Activated T-helper 1 cell treated with anti-CD3 and anti-CD28 coated beads, Interleukin-2, amount 50 U/mL, for 16 hours (primary cell): ENCODE measurements around the gene NKX2-8.

Experiments
- DNase-seq, 2 donors: peaks; one replicate each; pipeline ENCODE4 v3.0.0-alpha.2; 2020; ENCODE audit warnings: low read depth in 1 of 2, low spot score in 1 of 2

Gene NKX2-8

GRCh38 chr14:36582011-36582873 lies at the start of gene NKX2-8:
TSS of gene NKX2-8 (minus strand) at chr14:36582614. CDS start at chr14:36582389, 225 bp downstream.
- DNase-seq, result no peak

- no peak for DNase-seq
These were observed 45.6 kb upstream of the NKX2-8 start for GRCh38 chr14:36627981-36628380.

- no peak for DNase-seq
These were observed 43.7 kb upstream of the NKX2-8 start for GRCh38 chr14:36626151-36626550.

- DNase-seq, result no peak
These were observed 43.0 kb upstream of the NKX2-8 start for GRCh38 chr14:36625436-36625835.

- no peak for DNase-seq
These were observed 42.6 kb upstream of the NKX2-8 start for GRCh38 chr14:36625014-36625413.

GRCh38 chr14:36619853-36620252 lies 37.4 kb upstream of the NKX2-8 start:
- DNase-seq, result no peak

GRCh38 chr14:36619131-36619530 lies 36.7 kb upstream of the NKX2-8 start:
- no peak for DNase-seq

- DNase-seq, result no peak
These were observed 36.2 kb upstream of the NKX2-8 start for GRCh38 chr14:36618641-36619040.

GRCh38 chr14:36617824-36618223 lies 35.4 kb upstream of the NKX2-8 start:
- no peak for DNase-seq

- DNase-seq, result no peak
These were observed 23.1 kb upstream of the NKX2-8 start for GRCh38 chr14:36605506-36605857.

GRCh38 chr14:36604757-36605505 lies 22.5 kb upstream of the NKX2-8 start:
- no peak for DNase-seq

- no peak for DNase-seq
These were observed 18.0 kb upstream of the NKX2-8 start for GRCh38 chr14:36600431-36600830.

GRCh38 chr14:36591482-36591881 lies 9.1 kb upstream of the NKX2-8 start:
- DNase-seq, result no peak

- no peak for DNase-seq
These were observed 6.4 kb upstream of the NKX2-8 start for GRCh38 chr14:36588788-36589187.

GRCh38 chr14:36588119-36588518 lies 5.7 kb upstream of the NKX2-8 start:
- DNase-seq, result no peak

GRCh38 chr14:36585100-36585499 lies 2.7 kb upstream of the NKX2-8 start:
- DNase-seq, result no peak

GRCh38 chr14:36583893-36584811 lies 1.7 kb upstream of the NKX2-8 start:
- DNase-seq, result no peak

- DNase-seq, result no peak
These were observed 953 bp upstream of the NKX2-8 start for GRCh38 chr14:36583242-36583892.

GRCh38 chr14:36582874-36583241 lies 444 bp upstream of the NKX2-8 start:
- DNase-seq, result no peak

GRCh38 chr14:36580856-36581831 lies 1.3 kb downstream of the NKX2-8 start:
- no peak for DNase-seq
